WTC11 (cell line): Measurements from ENCODE around the gene CD276. TPM values are rescaled to one million over a fixed set of nuclear protein-coding genes. Genes with fewer than 3 reads are reported as not detected.

Source experiments
- ATAC-seq: fragments of 200-7000 bp; cut with Tn5 transposase; 2 replicates; pipeline ENCODE4 v1.10.0; 2021; ENCODE audit warnings: mild to moderate bottlenecking, moderate library complexity
- CTCF ChIA-PET: fragments of 300-600 bp; sonication (Branson Sonifier 250); formaldehyde crosslinking; loops from one replicate; lab custom pipeline; 2021; ENCODE audit warnings: antibody characterized with exemption; lab: Charles Lee
- POLR2A ChIA-PET: fragments of 350-600 bp; sonication (Branson Sonifier 250); formaldehyde crosslinking; loops from one replicate; lab custom pipeline; 2021; ENCODE audit warnings: antibody characterized with exemption; lab: Charles Lee
- DNase-seq: peaks from one replicate; pipeline ENCODE4 v3.0.0; 2021; ENCODE audit warnings: low spot score
- H3K27ac Mint-ChIP-seq: 2 replicates; pipeline ENCODE4 v1.8.0; 2021; ENCODE audit warnings: mixed read lengths
- H3K27me3 Mint-ChIP-seq: 2 replicates; pipeline ENCODE4 v1.8.0; 2021; ENCODE audit warnings: low read depth, mild to moderate bottlenecking, moderate library complexity, mixed read lengths
- H3K36me3 Mint-ChIP-seq: 2 replicates; pipeline ENCODE4 v1.8.0; 2021; ENCODE audit warnings: mixed read lengths
- H3K4me1 Mint-ChIP-seq: 2 replicates; pipeline ENCODE4 v1.8.0; 2022; ENCODE audit warnings: mixed read lengths
- H3K4me3 Mint-ChIP-seq: 2 replicates; pipeline ENCODE4 v1.8.0; 2021; ENCODE audit warnings: mild to moderate bottlenecking, moderate library complexity, mixed read lengths
- H3K9me3 Mint-ChIP-seq: 2 replicates; pipeline ENCODE4 v1.8.0; 2021; ENCODE audit warnings: mixed read lengths
- ELF4 ChIP-seq: sonication (generic); formaldehyde crosslinking; IDR thresholded peaks from 2 replicates; pipeline ENCODE4 v1.8.1; 2022; ENCODE audit warnings: low read depth, mild to moderate bottlenecking, moderate library complexity, missing genetic modification reagents
- FOXP1 ChIP-seq: sonication (generic); formaldehyde crosslinking; IDR thresholded peaks from 2 replicates; pipeline ENCODE4 v1.8.0; 2022; ENCODE audit warnings: missing genetic modification reagents, mild to moderate bottlenecking, moderate library complexity, borderline replicate concordance
- GRHL2 ChIP-seq: fragments of 250-450 bp; sonication (Bioruptor Pico); IDR thresholded peaks from 2 replicates; pipeline ENCODE4 v1.8.0; 2022; ENCODE audit warnings: mild to moderate bottlenecking, moderate library complexity; ENCODE audit not compliant: insufficient replicate concordance, severe bottlenecking
- IRF2 ChIP-seq: sonication (generic); formaldehyde crosslinking; IDR thresholded peaks from 2 replicates; pipeline ENCODE4 v1.8.0; 2022; ENCODE audit warnings: low read depth, missing genetic modification reagents, borderline replicate concordance
- JAZF1 ChIP-seq: fragments of 250-450 bp; sonication (Bioruptor Pico); IDR thresholded peaks from 2 replicates; pipeline ENCODE4 v1.9.0; 2021; ENCODE audit warnings: moderate library complexity, mild to moderate bottlenecking, inconsistent platforms
- MXD4 ChIP-seq: fragments of 250-450 bp; sonication (Bioruptor Pico); IDR thresholded peaks from 2 replicates; pipeline ENCODE4 v1.8.0; 2021; ENCODE audit warnings: mild to moderate bottlenecking, moderate library complexity, borderline replicate concordance
- NFYB ChIP-seq: sonication (generic); formaldehyde crosslinking; conservative IDR thresholded peaks from 2 replicates; pipeline ENCODE4 v1.8.0; 2022; ENCODE audit warnings: low read depth, missing genetic modification reagents
- NR1H2 ChIP-seq: sonication (generic); formaldehyde crosslinking; IDR thresholded peaks from 2 replicates; pipeline ENCODE4 v1.9.0; 2021; ENCODE audit warnings: mild to moderate bottlenecking, moderate library complexity, missing genetic modification reagents
- NR2C2 ChIP-seq: sonication (generic); formaldehyde crosslinking; IDR thresholded peaks from 2 replicates; pipeline ENCODE4 v1.8.0; 2022; ENCODE audit warnings: mild to moderate bottlenecking, missing genetic modification reagents
- RELA ChIP-seq: sonication (generic); formaldehyde crosslinking; IDR thresholded peaks from 2 replicates; pipeline ENCODE4 v1.8.1; 2022; ENCODE audit warnings: missing genetic modification reagents, mild to moderate bottlenecking, borderline replicate concordance
- SMAD4 ChIP-seq: sonication (generic); formaldehyde crosslinking; IDR thresholded peaks from 2 replicates; pipeline ENCODE4 v1.8.0; 2022; ENCODE audit warnings: mild to moderate bottlenecking, missing genetic modification reagents
- TEAD1 ChIP-seq: sonication (generic); formaldehyde crosslinking; IDR thresholded peaks from 2 replicates; pipeline ENCODE4 v1.8.0; 2022; ENCODE audit warnings: mild to moderate bottlenecking, missing genetic modification reagents
- ZNF317 ChIP-seq: sonication (generic); formaldehyde crosslinking; IDR thresholded peaks from 2 replicates; pipeline ENCODE4 v1.8.1; 2023; ENCODE audit warnings: low read depth, mild to moderate bottlenecking, moderate library complexity, missing genetic modification reagents, borderline replicate concordance
- ZNF416 ChIP-seq: fragments of 250-450 bp; sonication (Bioruptor Pico); IDR thresholded peaks from 2 replicates; pipeline ENCODE4 v1.9.0; 2021; ENCODE audit warnings: mild to moderate bottlenecking, inconsistent platforms
- ZNF671 ChIP-seq: fragments of 250-450 bp; sonication (Bioruptor Pico); IDR thresholded peaks from 2 replicates; pipeline ENCODE4 v1.8.0; 2021; ENCODE audit warnings: mild to moderate bottlenecking
- total RNA-seq: library from RNA; stranded (reverse); gene quantifications from 3 replicates; pipeline ENCODE4 v1.2.3, GENCODE V29; 2021
- TF ChIP-seq, protein P1 (sequence below): fragments of 250-450 bp; sonication (Bioruptor Pico); IDR thresholded peaks from 2 replicates; pipeline ENCODE4 v1.9.0; 2021; ENCODE audit warnings: mild to moderate bottlenecking, borderline replicate concordance
- TF ChIP-seq, protein P2 (sequence below): fragments of 250-450 bp; sonication (Bioruptor Pico); IDR thresholded peaks from 2 replicates; pipeline ENCODE4 v1.9.0; 2021; ENCODE audit warnings: mild to moderate bottlenecking
- TF ChIP-seq, protein P3 (sequence below): sonication (generic); formaldehyde crosslinking; IDR thresholded peaks from 2 replicates; pipeline ENCODE4 v1.8.1; 2023; ENCODE audit warnings: mild to moderate bottlenecking, missing genetic modification reagents, moderate library complexity
- TF ChIP-seq, protein P4 (sequence below): fragments of 250-450 bp; sonication (Bioruptor Pico); IDR thresholded peaks from 2 replicates; pipeline ENCODE4 v2.1.2; 2022; ENCODE audit warnings: mild to moderate bottlenecking, moderate library complexity
- TF ChIP-seq, protein P5 (sequence below): sonication (generic); formaldehyde crosslinking; IDR thresholded peaks from 2 replicates; pipeline ENCODE4 v1.8.1; 2022; ENCODE audit warnings: missing genetic modification reagents, borderline replicate concordance
- TF ChIP-seq, protein P6 (sequence below): sonication (generic); formaldehyde crosslinking; IDR thresholded peaks from 2 replicates; pipeline ENCODE4 v1.8.1; 2022; ENCODE audit warnings: mild to moderate bottlenecking, moderate library complexity, missing genetic modification reagents
- TF ChIP-seq, protein P7 (sequence below): sonication (generic); formaldehyde crosslinking; IDR thresholded peaks from 2 replicates; pipeline ENCODE4 v1.8.1; 2023; ENCODE audit warnings: mild to moderate bottlenecking, moderate library complexity, missing genetic modification reagents

CD276 gene
- total RNA-seq, 1 experiment from 2014 or later = 153 TPM

DNA sequence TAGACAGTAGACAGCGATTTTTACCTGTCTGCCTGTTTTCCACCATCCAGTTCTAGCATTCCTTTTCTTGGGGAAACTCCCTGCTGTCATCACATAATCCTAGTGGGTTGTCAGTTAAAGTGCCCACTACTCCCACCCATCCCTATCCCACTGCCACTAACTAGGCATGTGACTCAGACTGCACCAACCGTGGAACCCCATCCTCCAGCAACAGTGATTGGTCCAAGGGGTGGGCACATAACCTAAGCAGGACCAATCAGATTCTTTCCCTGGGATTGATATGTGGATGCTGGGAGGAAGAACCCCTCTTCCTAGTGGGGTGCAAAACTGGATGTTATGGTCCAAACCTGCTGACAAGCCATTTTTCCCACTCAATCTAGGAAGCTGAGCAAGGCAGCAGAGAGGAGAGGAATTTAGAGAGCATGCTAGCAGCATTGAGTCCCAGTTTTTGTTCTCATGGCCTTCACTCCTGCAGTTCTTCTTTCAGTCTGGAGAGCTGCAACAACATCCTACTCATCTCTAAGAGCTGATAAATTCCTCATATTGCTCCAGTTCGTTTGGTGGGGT, 72.8 kb downstream of the CD276 start:
- CTCF ChIA-PET = no interaction called here
- H3K4me3 Mint-ChIP-seq = no peak overlapping the region
- no peak for DNase-seq
- POLR2A ChIA-PET = no interaction called here
- no peak for TF ChIP-seq RELA (CRISPR knock-in tag)
- TF ChIP-seq ZNF671 (CRISPR knock-in tag) = no peak
- no peak for TF ChIP-seq IRF2 (CRISPR knock-in tag)
- TF ChIP-seq NFYB = peak; percentile 62
- TF ChIP-seq, protein P1, sequence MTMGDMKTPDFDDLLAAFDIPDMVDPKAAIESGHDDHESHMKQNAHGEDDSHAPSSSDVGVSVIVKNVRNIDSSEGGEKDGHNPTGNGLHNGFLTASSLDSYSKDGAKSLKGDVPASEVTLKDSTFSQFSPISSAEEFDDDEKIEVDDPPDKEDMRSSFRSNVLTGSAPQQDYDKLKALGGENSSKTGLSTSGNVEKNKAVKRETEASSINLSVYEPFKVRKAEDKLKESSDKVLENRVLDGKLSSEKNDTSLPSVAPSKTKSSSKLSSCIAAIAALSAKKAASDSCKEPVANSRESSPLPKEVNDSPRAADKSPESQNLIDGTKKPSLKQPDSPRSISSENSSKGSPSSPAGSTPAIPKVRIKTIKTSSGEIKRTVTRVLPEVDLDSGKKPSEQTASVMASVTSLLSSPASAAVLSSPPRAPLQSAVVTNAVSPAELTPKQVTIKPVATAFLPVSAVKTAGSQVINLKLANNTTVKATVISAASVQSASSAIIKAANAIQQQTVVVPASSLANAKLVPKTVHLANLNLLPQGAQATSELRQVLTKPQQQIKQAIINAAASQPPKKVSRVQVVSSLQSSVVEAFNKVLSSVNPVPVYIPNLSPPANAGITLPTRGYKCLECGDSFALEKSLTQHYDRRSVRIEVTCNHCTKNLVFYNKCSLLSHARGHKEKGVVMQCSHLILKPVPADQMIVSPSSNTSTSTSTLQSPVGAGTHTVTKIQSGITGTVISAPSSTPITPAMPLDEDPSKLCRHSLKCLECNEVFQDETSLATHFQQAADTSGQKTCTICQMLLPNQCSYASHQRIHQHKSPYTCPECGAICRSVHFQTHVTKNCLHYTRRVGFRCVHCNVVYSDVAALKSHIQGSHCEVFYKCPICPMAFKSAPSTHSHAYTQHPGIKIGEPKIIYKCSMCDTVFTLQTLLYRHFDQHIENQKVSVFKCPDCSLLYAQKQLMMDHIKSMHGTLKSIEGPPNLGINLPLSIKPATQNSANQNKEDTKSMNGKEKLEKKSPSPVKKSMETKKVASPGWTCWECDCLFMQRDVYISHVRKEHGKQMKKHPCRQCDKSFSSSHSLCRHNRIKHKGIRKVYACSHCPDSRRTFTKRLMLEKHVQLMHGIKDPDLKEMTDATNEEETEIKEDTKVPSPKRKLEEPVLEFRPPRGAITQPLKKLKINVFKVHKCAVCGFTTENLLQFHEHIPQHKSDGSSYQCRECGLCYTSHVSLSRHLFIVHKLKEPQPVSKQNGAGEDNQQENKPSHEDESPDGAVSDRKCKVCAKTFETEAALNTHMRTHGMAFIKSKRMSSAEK (CRISPR knock-in tag) = no peak
- TF ChIP-seq, protein P2, sequence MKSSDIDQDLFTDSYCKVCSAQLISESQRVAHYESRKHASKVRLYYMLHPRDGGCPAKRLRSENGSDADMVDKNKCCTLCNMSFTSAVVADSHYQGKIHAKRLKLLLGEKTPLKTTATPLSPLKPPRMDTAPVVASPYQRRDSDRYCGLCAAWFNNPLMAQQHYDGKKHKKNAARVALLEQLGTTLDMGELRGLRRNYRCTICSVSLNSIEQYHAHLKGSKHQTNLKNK (CRISPR knock-in tag) = no peak
- TF ChIP-seq, protein P3, sequence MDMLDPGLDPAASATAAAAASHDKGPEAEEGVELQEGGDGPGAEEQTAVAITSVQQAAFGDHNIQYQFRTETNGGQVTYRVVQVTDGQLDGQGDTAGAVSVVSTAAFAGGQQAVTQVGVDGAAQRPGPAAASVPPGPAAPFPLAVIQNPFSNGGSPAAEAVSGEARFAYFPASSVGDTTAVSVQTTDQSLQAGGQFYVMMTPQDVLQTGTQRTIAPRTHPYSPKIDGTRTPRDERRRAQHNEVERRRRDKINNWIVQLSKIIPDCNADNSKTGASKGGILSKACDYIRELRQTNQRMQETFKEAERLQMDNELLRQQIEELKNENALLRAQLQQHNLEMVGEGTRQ (CRISPR knock-in tag) = peak; percentile 57
- TF ChIP-seq, all 79 proteins: peak for 2
- H3K27ac Mint-ChIP-seq = no peak overlapping the region
- H3K36me3 Mint-ChIP-seq = no peaks in the 10 kb centered on the region
- no peaks in the 10 kb centered on the region for H3K9me3 Mint-ChIP-seq
- peaks cover 18% of the 10 kb centered on the region for H3K4me1 Mint-ChIP-seq
- ATAC-seq = no peak
- H3K27me3 Mint-ChIP-seq = peaks cover 11% of the 10 kb centered on the region

DNA sequence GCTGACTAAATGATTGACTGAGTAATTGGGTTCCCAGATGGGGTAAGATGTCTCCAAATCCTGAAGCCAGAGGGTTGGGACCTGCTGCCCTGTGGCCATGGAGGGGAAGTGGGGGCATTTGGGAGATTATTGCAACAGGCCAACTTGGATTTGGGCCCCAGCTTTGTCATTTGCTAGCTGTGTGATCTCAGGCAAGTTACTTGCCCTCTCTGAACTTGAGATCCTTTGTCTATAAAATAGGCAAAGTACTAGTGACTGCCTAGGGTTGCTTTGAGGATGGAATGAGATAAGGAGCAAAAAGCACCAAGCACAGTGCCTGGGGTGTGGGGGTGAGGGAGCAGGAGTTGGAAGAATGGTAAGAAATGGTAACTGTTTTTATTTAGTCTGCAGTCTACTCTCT, 73.4 kb downstream of the CD276 start:
- H3K27ac Mint-ChIP-seq = no peak overlapping the region
- no peak for TF ChIP-seq ELF4 (CRISPR knock-in tag)
- TF ChIP-seq NR1H2 = no peak
- TF ChIP-seq TEAD1 (CRISPR knock-in tag) = no peak
- TF ChIP-seq, protein P4, sequence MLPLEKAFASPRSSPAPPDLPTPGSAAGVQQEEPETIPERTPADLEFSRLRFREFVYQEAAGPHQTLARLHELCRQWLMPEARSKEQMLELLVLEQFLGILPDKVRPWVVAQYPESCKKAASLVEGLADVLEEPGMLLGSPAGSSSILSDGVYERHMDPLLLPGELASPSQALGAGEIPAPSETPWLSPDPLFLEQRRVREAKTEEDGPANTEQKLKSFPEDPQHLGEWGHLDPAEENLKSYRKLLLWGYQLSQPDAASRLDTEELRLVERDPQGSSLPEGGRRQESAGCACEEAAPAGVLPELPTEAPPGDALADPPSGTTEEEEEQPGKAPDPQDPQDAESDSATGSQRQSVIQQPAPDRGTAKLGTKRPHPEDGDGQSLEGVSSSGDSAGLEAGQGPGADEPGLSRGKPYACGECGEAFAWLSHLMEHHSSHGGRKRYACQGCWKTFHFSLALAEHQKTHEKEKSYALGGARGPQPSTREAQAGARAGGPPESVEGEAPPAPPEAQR = no peak
- no peak for TF ChIP-seq ZNF317 (CRISPR knock-in tag)
- TF ChIP-seq ZNF416 (CRISPR knock-in tag) = no peak
- TF ChIP-seq NR2C2 = no peak
- TF ChIP-seq IRF2 (CRISPR knock-in tag) = no peak
- TF ChIP-seq, protein P3 (CRISPR knock-in tag) = no peak
- no peak for TF ChIP-seq NFYB
- TF ChIP-seq JAZF1 (CRISPR knock-in tag) = no peak
- TF ChIP-seq, protein P5, sequence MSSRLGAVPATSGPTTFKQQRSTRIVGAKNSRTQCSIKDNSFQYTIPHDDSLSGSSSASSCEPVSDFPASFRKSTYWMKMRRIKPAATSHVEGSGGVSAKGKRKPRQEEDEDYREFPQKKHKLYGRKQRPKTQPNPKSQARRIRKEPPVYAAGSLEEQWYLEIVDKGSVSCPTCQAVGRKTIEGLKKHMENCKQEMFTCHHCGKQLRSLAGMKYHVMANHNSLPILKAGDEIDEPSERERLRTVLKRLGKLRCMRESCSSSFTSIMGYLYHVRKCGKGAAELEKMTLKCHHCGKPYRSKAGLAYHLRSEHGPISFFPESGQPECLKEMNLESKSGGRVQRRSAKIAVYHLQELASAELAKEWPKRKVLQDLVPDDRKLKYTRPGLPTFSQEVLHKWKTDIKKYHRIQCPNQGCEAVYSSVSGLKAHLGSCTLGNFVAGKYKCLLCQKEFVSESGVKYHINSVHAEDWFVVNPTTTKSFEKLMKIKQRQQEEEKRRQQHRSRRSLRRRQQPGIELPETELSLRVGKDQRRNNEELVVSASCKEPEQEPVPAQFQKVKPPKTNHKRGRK (CRISPR knock-in tag) = no peak
- TF ChIP-seq FOXP1 (CRISPR knock-in tag) = no peak
- no peak for TF ChIP-seq GRHL2 (CRISPR knock-in tag)
- no peak for TF ChIP-seq MXD4 (CRISPR knock-in tag)
- TF ChIP-seq SMAD4 (CRISPR knock-in tag) = no peak
- TF ChIP-seq, protein P6, sequence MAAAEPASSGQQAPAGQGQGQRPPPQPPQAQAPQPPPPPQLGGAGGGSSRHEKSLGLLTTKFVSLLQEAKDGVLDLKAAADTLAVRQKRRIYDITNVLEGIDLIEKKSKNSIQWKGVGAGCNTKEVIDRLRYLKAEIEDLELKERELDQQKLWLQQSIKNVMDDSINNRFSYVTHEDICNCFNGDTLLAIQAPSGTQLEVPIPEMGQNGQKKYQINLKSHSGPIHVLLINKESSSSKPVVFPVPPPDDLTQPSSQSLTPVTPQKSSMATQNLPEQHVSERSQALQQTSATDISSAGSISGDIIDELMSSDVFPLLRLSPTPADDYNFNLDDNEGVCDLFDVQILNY (CRISPR knock-in tag) = no peak
- TF ChIP-seq, protein P7, sequence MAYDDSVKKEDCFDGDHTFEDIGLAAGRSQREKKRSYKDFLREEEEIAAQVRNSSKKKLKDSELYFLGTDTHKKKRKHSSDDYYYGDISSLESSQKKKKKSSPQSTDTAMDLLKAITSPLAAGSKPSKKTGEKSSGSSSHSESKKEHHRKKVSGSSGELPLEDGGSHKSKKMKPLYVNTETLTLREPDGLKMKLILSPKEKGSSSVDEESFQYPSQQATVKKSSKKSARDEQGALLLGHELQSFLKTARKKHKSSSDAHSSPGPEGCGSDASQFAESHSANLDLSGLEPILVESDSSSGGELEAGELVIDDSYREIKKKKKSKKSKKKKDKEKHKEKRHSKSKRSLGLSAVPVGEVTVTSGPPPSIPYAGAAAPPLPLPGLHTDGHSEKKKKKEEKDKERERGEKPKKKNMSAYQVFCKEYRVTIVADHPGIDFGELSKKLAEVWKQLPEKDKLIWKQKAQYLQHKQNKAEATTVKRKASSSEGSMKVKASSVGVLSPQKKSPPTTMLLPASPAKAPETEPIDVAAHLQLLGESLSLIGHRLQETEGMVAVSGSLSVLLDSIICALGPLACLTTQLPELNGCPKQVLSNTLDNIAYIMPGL (CRISPR knock-in tag) = no peak
- H3K9me3 Mint-ChIP-seq = no peaks in the 10 kb centered on the region
- peaks cover 11% of the 10 kb centered on the region for H3K27me3 Mint-ChIP-seq
- ATAC-seq = no peak
- POLR2A ChIA-PET = interaction anchor here (0.6 kb wide), 1 partner anchor 563 kb away, joined by 3 read pairs; no protein-coding TSS in a partner anchor
- no peaks in the 10 kb centered on the region for H3K36me3 Mint-ChIP-seq
- H3K4me3 Mint-ChIP-seq = no peak overlapping the region
- peaks cover 18% of the 10 kb centered on the region for H3K4me1 Mint-ChIP-seq
- DNase-seq = no peak
- CTCF ChIA-PET = no interaction called here
